Epithelial cell of esophagus (primary cell): ENCODE results near the gene C19orf12.

ENCODE experiments used
- DNase-seq: peaks from one replicate; pipeline ENCODE4 v3.0.0; 2010; ENCODE audit warnings: low read depth
- H3K4me3 ChIP-seq: 2 replicates; pipeline ENCODE4 v1.5.1; 2011; ENCODE audit warnings: mild to moderate bottlenecking, low read length, control low read depth
- CTCF ChIP-seq: IDR thresholded peaks from 2 replicates; pipeline ENCODE4 v1.5.1; 2011; ENCODE audit warnings: low read depth, mild to moderate bottlenecking, low read length, control low read depth, inconsistent platforms; ENCODE audit not compliant: insufficient read depth; ENCODE audit errors: missing control alignments

Gene C19orf12

DNA sequence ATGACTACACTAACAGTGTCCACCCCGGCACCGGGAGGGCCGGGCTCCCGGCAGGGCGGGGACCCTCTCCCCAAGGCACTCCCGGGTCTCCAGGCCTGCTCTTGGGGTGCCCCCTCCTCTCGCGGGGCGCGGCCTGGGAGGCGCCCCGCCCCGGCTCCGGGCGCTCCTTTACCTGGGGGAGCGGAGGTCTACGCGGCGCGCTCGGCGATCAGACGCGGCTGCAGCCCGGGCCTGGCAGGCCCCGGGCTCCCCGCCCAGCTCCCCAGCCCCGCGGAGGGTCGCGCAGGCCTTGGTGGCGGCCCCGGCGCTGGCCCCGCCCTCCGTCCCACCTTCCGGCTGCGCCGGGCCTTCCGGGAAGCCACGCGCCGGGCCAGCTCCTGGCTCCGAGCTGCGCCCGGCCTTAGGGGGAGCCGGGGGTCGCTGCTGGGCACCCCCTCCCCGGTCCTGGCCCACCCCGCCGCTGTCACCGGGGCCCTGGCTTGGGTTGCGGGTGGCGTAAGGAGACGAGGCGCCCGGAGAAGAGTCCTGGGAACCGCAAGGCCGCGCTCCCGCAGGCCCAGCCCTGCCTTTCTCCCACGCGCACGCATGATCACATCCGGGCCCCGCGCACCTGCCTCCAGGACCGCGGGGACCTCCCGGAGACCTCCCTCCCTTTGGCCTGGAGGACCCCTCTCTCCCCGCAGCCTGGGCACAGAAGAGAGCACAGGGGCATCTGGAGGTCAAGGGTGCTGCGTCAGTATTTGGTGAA lies at the start of gene C19orf12:
Gene C19orf12, minus strand, starts transcription at position 309 of the 748 bp plus-strand sequence. CDS start 6,848 bp downstream, outside the sequence.
- TF ChIP-seq CTCF = no peak
- H3K4me3 ChIP-seq = peak within 1 kb of the TSS; percentile 69
- peak; percentile 40 for DNase-seq

GRCh38 chr19:29764361-29764760 lies 49.3 kb upstream of the C19orf12 start:
- H3K4me3 ChIP-seq = no peak overlapping the region
- TF ChIP-seq CTCF = no peak
- DNase-seq = no peak

- H3K4me3 ChIP-seq = no peak overlapping the region
- DNase-seq = no peak
- TF ChIP-seq CTCF = no peak
These were observed 48.1 kb upstream of the C19orf12 start for GRCh38 chr19:29763196-29763595.

GRCh38 chr19:29761575-29762232 lies 46.6 kb upstream of the C19orf12 start:
- DNase-seq = no peak
- H3K4me3 ChIP-seq = no peak overlapping the region
- TF ChIP-seq CTCF = no peak

GRCh38 chr19:29760752-29761502 lies 45.9 kb upstream of the C19orf12 start:
- DNase-seq = no peak
- H3K4me3 ChIP-seq = no peak overlapping the region
- no peak for TF ChIP-seq CTCF

DNA sequence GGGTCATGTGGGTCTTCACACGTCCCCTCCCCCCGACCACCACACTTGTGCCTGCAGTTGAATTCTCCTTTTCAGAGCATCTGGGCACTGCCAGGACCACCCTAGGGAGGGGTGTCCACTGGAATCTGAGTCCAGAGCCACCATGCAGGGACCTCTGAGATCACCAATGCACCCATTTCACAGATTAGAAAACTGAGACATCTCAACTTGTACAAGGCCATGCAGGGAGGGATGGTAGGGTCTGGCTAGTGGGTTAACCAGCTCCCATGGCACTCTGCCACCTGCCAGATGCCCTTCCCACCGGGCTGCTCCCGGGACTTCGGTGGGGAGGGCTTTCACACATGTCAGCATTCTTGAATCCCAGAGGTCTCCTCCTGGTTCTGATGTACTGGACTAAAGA lies 44.3 kb upstream of the C19orf12 start:
- no peak overlapping the region for H3K4me3 ChIP-seq
- no peak for DNase-seq
- no peak for TF ChIP-seq CTCF
